ENCODE measurements around the gene HLA-DOB. TPM values are rescaled to one million over a fixed set of nuclear protein-coding genes. Genes with fewer than 3 reads are reported as not detected.
A peak's percentile ranks its signal among the peaks of the same experiment; 100 is the strongest.

HLA-DOB gene
- total and polyA plus RNA-seq, 2 experiments from 2014 or later, result not detected

DNA sequence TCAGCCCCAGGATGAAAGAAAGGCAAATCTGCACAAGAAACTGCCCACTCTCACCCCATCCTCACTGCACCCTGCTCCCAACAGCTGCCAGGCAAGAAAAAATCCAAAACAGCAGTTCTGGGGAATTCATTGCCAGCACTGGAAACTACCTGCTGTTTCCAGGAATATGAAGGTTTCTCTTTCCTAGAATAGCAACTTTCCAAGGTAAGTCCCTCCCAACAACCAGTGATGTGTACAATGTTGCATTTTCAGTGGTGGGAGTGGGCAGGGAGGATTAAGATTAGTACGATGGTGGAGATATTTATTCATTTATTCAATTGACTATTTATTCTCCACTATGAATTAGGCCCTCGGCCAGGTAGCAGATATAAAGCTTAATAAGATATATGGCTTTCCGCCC lies 10.2 kb upstream of the HLA-DOB start:
- Histone ChIP-seq H3K9ac (no peak overlapping the region), H3K36me3 (ENCODE audit: low read depth) (no peaks in the 10 kb centered on the region), H3K79me2 (ENCODE audit: insufficient read depth) (no peaks in the 10 kb centered on the region), H3K27ac (no peak overlapping the region), H3K27me3 (replicated peaks; ENCODE audit: insufficient read depth) (no peaks in the 10 kb centered on the region), H3K9me3 (ENCODE audit: low read depth) (no peaks in the 10 kb centered on the region), H3K4me2 (ENCODE audit: unreplicated experiment) (no peak overlapping the region), H3K4me1 (ENCODE audit: insufficient read depth) (peaks cover 5% of the 10 kb centered on the region; the same call in 1 of the 2 replicates), H3F3A (ENCODE audit: insufficient read depth) (peaks cover 16% of the 10 kb centered on the region), H2AFZ (no peak overlapping the region), H3K4me3 (no peak overlapping the region), H4K20me1 (ENCODE audit: insufficient read depth) (no peaks in the 10 kb centered on the region), H3K9me2 (ENCODE audit: insufficient read depth) (no peaks in the 10 kb centered on the region)
- TF ChIP-seq EZH2 (IDR thresholded peaks at IDR 0.05; ENCODE audit: insufficient read depth, poor library complexity, severe bottlenecking) (no peak), EZH2phosphoT487 (IDR thresholded peaks at IDR 0.05; ENCODE audit: insufficient read depth, low read depth) (no peak)
- DNase-seq, result no peak
- 83 to 91% methylated on average over 3 of the region's 3 CpGs for WGBS, 2 experiments (ENCODE audit: low coverage in 1 of 2, low lambda C conversion rate in 2 of 2, missing lambda C conversion rate in 2 of 2)
- in situ Hi-C loops (cut with MboI), result no loop called here

DNA sequence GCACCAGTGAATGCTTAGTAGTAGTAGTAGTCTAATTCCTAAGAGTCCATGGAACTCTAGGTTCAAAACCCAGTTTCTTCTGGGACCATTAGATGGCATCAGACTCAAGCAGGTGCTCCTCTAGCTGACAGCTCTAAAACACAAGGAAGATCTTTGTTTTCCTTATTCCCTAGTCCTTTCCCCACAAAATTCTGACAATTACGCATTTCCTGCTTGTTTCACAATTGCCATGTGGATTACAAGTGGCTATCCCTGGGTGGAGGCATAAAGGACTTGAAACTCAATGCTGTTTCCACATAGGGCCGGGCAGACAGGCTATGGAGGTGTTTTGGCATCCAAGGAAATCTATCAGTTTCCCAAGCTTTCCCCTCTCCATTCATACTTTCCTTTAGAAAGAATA lies 9.2 kb upstream of the HLA-DOB start:
- Histone ChIP-seq H3K9me2 (ENCODE audit: insufficient read depth) (no peaks in the 10 kb centered on the region), H3K79me2 (ENCODE audit: insufficient read depth) (no peaks in the 10 kb centered on the region), H3F3A (ENCODE audit: insufficient read depth) (peaks cover 16% of the 10 kb centered on the region), H2AFZ (peak overlapping the region; percentile 52), H3K4me3 (no peak overlapping the region), H3K27ac (peak overlapping the region; percentile 46; the same call in 1 of the 2 replicates), H4K20me1 (ENCODE audit: insufficient read depth) (no peaks in the 10 kb centered on the region), H3K27me3 (replicated peaks; ENCODE audit: insufficient read depth) (no peaks in the 10 kb centered on the region), H3K4me2 (ENCODE audit: unreplicated experiment) (no peak overlapping the region), H3K9ac (0 out of 2 replicates have a peak overlapping the region, but pooled peaks have one; percentile 34), H3K9me3 (ENCODE audit: low read depth) (no peaks in the 10 kb centered on the region), H3K4me1 (ENCODE audit: insufficient read depth) (peaks cover 5% of the 10 kb centered on the region; the same call in 1 of the 2 replicates), H3K36me3 (ENCODE audit: low read depth) (no peaks in the 10 kb centered on the region)
- peak; percentile 71 for DNase-seq
- in situ Hi-C loops (cut with MboI), result no loop called here
- 11 to 19% methylated on average over 2 of the region's 2 CpGs for WGBS, 2 experiments (ENCODE audit: low coverage in 1 of 2, low lambda C conversion rate in 2 of 2, missing lambda C conversion rate in 2 of 2)
- TF ChIP-seq EZH2 (IDR thresholded peaks at IDR 0.05; ENCODE audit: insufficient read depth, poor library complexity, severe bottlenecking), result no peak
- no peak for TF ChIP-seq EZH2phosphoT487 (IDR thresholded peaks at IDR 0.05; ENCODE audit: insufficient read depth, low read depth)

DNA sequence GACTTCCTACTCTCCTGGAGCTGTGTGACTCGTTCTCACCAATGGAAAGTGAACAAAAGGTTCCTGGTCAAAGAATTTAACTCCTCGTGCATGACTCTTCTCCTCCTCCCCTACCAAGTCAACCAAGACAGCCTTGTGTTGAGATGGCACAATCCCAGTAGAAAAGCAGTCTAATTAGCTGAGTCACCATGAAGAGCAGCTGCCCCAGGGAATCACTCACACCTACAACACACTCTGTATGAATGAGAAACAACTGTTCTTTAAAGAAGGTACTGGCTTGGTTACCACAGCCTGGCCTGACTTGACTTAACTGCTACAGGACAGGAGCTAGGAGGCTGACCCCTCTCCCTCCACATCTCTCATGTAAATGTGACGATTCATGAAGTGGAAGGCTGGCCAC lies 2.9 kb upstream of the HLA-DOB start:
- Histone ChIP-seq H3K9me3 (ENCODE audit: low read depth) (no peaks in the 10 kb centered on the region), H3K4me1 (ENCODE audit: insufficient read depth) (peaks cover 9% of the 10 kb centered on the region; the same call in 1 of the 2 replicates), H3F3A (ENCODE audit: insufficient read depth) (no peaks in the 10 kb centered on the region), H3K27ac (no peak overlapping the region), H3K27me3 (replicated peaks; ENCODE audit: insufficient read depth) (peaks cover 23% of the 10 kb centered on the region), H3K79me2 (ENCODE audit: insufficient read depth) (no peaks in the 10 kb centered on the region), H3K36me3 (ENCODE audit: low read depth) (no peaks in the 10 kb centered on the region), H3K9me2 (ENCODE audit: insufficient read depth) (no peaks in the 10 kb centered on the region), H2AFZ (no peak overlapping the region), H3K4me3 (no peak overlapping the region), H3K4me2 (ENCODE audit: unreplicated experiment) (peak overlapping the region; percentile 10), H4K20me1 (ENCODE audit: insufficient read depth) (no peaks in the 10 kb centered on the region), H3K9ac (no peak overlapping the region)
- WGBS, 2 experiments (ENCODE audit: low coverage in 1 of 2, low lambda C conversion rate in 2 of 2, missing lambda C conversion rate in 2 of 2), result 39 to 41% methylated on average over 3 of the region's 3 CpGs
- no peak for TF ChIP-seq EZH2phosphoT487 (IDR thresholded peaks at IDR 0.05; ENCODE audit: insufficient read depth, low read depth)
- no peak for TF ChIP-seq EZH2 (IDR thresholded peaks at IDR 0.05; ENCODE audit: insufficient read depth, poor library complexity, severe bottlenecking)
- in situ Hi-C loops (cut with MboI), result no loop called here
- DNase-seq, result peak; percentile 88

DNA sequence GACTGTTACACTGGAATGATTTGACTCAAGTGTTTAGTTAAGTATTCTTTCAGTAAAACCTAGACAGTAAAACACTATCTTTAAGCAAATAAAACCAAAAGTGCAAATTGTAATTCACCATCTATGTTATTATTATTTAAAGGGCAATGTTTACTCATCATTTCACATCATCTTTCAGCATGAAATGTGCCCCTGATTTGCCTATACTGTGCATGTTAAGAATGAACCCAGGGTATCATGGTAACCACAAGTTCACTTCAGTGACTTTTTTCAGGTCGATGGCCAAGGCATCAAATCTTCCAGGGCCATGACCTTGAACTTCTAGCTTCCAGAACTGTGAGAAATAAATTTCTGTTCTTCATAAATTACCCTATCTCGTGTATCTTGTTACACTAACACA lies 2.1 kb upstream of the HLA-DOB start:
- no peaks in the 10 kb centered on the region for H3K9me2 ChIP-seq (ENCODE audit: insufficient read depth)
- H3K4me1 ChIP-seq (ENCODE audit: insufficient read depth), result peaks cover 9% of the 10 kb centered on the region; the same call in 1 of the 2 replicates
- H3K9ac ChIP-seq, result no peak overlapping the region
- H3K9me3 ChIP-seq (ENCODE audit: low read depth), result no peaks in the 10 kb centered on the region
- H3K36me3 ChIP-seq (ENCODE audit: low read depth), result no peaks in the 10 kb centered on the region
- no peak for DNase-seq
- H3K4me2 ChIP-seq (ENCODE audit: unreplicated experiment), result no peak overlapping the region
- H2AFZ ChIP-seq, result no peak overlapping the region
- no peaks in the 10 kb centered on the region for H3F3A ChIP-seq (ENCODE audit: insufficient read depth)
- no peak overlapping the region for H3K27ac ChIP-seq
- no peak for TF ChIP-seq EZH2 (IDR thresholded peaks at IDR 0.05; ENCODE audit: insufficient read depth, poor library complexity, severe bottlenecking)
- no peak for TF ChIP-seq EZH2phosphoT487 (IDR thresholded peaks at IDR 0.05; ENCODE audit: insufficient read depth, low read depth)
- in situ Hi-C loops (cut with MboI), result no loop called here
- no peaks in the 10 kb centered on the region for H3K79me2 ChIP-seq (ENCODE audit: insufficient read depth)
- H3K27me3 ChIP-seq (replicated peaks; ENCODE audit: insufficient read depth), result peaks cover 28% of the 10 kb centered on the region
- 45 to 47% methylated on average over 2 of the region's 2 CpGs for WGBS, 2 experiments (ENCODE audit: low coverage in 1 of 2, low lambda C conversion rate in 2 of 2, missing lambda C conversion rate in 2 of 2)
- no peak overlapping the region for H3K4me3 ChIP-seq
- no peaks in the 10 kb centered on the region for H4K20me1 ChIP-seq (ENCODE audit: insufficient read depth)

DNA sequence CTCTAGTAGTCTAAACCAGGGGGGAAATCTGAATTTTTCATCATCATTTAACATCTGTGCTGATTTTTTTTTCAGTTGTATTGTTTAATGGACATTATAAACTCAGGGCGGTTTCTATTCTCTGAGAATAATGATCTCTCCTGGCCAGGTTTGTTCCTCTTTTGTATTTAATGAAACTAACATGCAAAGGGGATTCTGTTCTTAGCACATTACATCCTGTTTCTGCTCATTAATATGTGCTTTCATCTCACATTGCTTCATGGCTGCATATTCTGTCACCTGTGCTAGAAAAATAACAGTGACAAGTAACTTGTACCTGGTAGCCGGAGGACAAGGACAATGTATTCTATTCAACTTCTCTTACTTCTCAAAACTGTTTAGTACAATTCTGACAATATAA lies 806 bp downstream of the HLA-DOB start:
- Histone ChIP-seq H2AFZ (no peak overlapping the region), H3K4me3 (no peak overlapping the region), H3K4me2 (ENCODE audit: unreplicated experiment) (no peak overlapping the region), H3K9me3 (ENCODE audit: low read depth) (no peaks in the 10 kb centered on the region), H3K27me3 (replicated peaks; ENCODE audit: insufficient read depth) (peaks cover 42% of the 10 kb centered on the region), H3K27ac (no peak overlapping the region), H3K36me3 (ENCODE audit: low read depth) (no peaks in the 10 kb centered on the region), H3K4me1 (ENCODE audit: insufficient read depth) (peaks cover 9% of the 10 kb centered on the region; the same call in 1 of the 2 replicates), H4K20me1 (ENCODE audit: insufficient read depth) (no peaks in the 10 kb centered on the region), H3F3A (ENCODE audit: insufficient read depth) (no peaks in the 10 kb centered on the region), H3K9ac (no peak overlapping the region), H3K9me2 (ENCODE audit: insufficient read depth) (no peaks in the 10 kb centered on the region), H3K79me2 (ENCODE audit: insufficient read depth) (no peaks in the 10 kb centered on the region)
- no peak for TF ChIP-seq EZH2 (IDR thresholded peaks at IDR 0.05; ENCODE audit: insufficient read depth, poor library complexity, severe bottlenecking)
- no peak for TF ChIP-seq EZH2phosphoT487 (IDR thresholded peaks at IDR 0.05; ENCODE audit: insufficient read depth, low read depth)
- no peak for DNase-seq
- 80 to 87% methylated on average over 2 of the region's 2 CpGs for WGBS, 2 experiments (ENCODE audit: low coverage in 1 of 2, low lambda C conversion rate in 2 of 2, missing lambda C conversion rate in 2 of 2)
- in situ Hi-C loops (cut with MboI), result no loop called here
